Measurements from ENCODE around the gene NUDT14. TPM values are rescaled to one million over a fixed set of nuclear protein-coding genes. Genes with fewer than 3 reads are reported as not detected.

NUDT14 gene
- total RNA-seq, 2 donors from 2014 or later = 43.4 to 59.5 TPM

DNA sequence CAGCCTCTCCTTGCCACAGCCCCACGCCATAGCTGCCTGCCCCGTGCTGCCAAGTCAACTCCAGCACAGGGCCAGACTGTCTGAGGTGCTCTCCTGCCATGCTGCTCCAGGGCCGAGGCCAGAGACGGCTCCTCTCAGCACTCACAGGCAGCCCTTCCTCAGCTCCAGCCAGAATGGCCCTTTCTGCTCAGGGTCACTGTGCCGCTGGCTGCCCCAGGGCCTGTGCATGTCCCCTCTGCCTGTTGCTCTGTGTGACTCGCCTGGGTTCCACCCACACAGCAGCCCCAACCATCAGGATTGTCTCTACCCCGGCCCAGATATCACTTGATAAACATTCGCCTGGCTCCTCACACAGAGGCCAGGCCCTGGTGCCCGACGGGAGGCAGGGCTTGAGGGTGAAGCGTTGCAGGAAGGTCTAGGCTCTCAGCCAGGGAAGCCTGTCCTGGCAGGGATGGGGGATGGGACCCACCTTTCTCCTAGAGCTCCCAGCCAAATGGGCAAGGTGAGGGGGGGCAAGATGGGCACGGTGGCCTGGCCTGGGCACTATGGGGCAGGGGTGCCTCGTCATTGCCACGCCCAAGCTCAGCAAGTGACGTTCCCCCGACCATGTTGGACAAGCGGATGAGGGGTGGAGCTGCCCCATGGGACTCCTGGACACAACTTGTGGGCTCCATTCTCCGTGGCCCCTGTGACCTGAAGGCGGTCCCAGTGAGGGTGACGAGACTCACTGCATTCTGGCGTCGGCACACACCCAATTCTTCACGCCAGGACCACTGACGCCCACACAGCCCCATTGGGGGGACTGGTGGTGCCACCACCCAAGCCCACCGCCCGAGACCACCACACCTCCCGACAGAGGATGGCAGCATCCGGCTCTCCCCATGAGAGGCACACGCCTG is 39.8 kb upstream of the NUDT14 start:
- Mint-ChIP-seq H3K27me3 (ENCODE audit: insufficient read depth) (no peaks in the 10 kb centered on the region), H3K4me1 (peaks cover 2% of the 10 kb centered on the region), H3K36me3 (ENCODE audit: low read depth) (peaks cover 62% of the 10 kb centered on the region), H3K4me3 (no peak overlapping the region), H3K27ac (no peak overlapping the region), H3K9me3 (no peaks in the 10 kb centered on the region)
- H3K9ac ChIP-seq (ENCODE audit: extremely low read depth, low read length, poor library complexity, severe bottlenecking) = no peak overlapping the region
- no peak overlapping the region for H3K4me3 ChIP-seq (ENCODE audit: low read length)
- no peak for DNase-seq
- no peaks in the 10 kb centered on the region for H3K9me3 ChIP-seq (ENCODE audit: control insufficient read depth, low read length)
- no peak overlapping the region for H3K27ac ChIP-seq (ENCODE audit: low read depth, low read length)
- 92 to 99% methylated on average over 24 to 29 of the region's 29 CpGs for WGBS, 2 experiments (ENCODE audit: insufficient coverage in 1 of 2, insufficient read length in 1 of 2)
- TF ChIP-seq, protein P1, sequence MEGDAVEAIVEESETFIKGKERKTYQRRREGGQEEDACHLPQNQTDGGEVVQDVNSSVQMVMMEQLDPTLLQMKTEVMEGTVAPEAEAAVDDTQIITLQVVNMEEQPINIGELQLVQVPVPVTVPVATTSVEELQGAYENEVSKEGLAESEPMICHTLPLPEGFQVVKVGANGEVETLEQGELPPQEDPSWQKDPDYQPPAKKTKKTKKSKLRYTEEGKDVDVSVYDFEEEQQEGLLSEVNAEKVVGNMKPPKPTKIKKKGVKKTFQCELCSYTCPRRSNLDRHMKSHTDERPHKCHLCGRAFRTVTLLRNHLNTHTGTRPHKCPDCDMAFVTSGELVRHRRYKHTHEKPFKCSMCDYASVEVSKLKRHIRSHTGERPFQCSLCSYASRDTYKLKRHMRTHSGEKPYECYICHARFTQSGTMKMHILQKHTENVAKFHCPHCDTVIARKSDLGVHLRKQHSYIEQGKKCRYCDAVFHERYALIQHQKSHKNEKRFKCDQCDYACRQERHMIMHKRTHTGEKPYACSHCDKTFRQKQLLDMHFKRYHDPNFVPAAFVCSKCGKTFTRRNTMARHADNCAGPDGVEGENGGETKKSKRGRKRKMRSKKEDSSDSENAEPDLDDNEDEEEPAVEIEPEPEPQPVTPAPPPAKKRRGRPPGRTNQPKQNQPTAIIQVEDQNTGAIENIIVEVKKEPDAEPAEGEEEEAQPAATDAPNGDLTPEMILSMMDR (conservative IDR thresholded peaks at IDR 0.05) = no peak
- H3K27me3 ChIP-seq (ENCODE audit: control insufficient read depth, insufficient read depth, low read length, poor library complexity, severe bottlenecking) = no peaks in the 10 kb centered on the region
- no peaks in the 10 kb centered on the region for H3K4me1 ChIP-seq (ENCODE audit: control insufficient read depth, insufficient read depth, low read length)
- H3K36me3 ChIP-seq (ENCODE audit: control insufficient read depth, insufficient read depth, low read length) = peaks cover 45% of the 10 kb centered on the region

DNA sequence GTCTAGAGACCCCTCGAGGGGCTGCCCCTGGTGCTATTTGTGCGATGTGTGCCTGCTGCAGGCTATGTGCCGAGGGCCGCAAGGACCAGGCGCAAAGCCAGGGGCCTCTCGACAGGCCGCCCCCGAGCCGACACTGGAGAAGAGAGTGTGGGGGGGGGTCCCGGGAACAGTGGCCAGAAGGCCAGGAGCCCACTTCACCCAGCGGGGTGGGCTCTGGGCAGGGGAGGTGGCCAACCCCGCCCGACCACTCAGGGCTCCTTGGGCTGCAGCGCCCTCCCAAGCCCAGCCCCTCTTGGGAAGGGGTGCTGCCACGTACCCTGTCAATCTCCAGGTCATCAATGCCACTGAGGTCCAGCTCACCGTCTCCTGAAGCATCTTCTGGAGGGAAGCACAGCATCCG is 38.6 kb upstream of the NUDT14 start:
- no peak overlapping the region for H3K4me3 Mint-ChIP-seq
- H3K36me3 Mint-ChIP-seq (ENCODE audit: low read depth) = peaks cover 62% of the 10 kb centered on the region
- TF ChIP-seq, protein P1 (conservative IDR thresholded peaks at IDR 0.05) = no peak

DNA sequence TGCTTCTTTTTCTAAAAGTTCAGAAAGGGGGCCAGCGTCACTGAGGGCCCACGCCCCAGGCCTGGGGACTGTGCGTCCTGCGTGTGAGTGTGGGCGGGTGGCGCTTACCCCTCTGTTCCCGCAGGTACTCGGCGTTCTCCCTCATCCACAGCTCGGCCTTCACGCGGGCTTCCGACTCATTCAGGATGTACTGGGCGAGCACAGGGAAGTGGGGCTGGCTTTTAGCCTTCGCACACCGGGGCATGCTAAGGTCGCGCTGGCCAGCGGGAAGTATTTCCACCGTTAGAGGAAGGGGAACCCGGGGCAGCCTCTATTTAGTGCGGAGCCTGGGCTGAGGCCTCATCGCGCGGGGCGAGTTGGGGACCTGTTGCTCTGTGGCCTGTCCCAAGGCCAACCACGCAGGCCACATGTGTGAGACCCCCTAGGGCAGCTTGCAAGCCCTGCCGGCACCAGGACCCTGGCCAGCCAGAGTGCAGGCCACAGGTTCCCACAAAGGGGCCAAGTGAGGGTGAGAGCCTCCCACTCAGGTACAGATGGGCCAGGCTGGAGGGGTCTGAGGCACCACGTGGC is 38.0 kb upstream of the NUDT14 start:
- Mint-ChIP-seq H3K36me3 (ENCODE audit: low read depth) (peaks cover 61% of the 10 kb centered on the region), H3K4me1 (peaks cover 2% of the 10 kb centered on the region), H3K27ac (peak overlapping the region; percentile 39), H3K27me3 (ENCODE audit: insufficient read depth) (no peaks in the 10 kb centered on the region), H3K4me3 (no peak overlapping the region), H3K9me3 (no peaks in the 10 kb centered on the region)
- WGBS, 2 experiments (ENCODE audit: insufficient coverage in 1 of 2, insufficient read length in 1 of 2) = 95 to 97% methylated on average over 29 of the region's 29 CpGs
- no peak overlapping the region for H3K27ac ChIP-seq (ENCODE audit: low read depth, low read length)
- H3K4me3 ChIP-seq (ENCODE audit: low read length) = no peak overlapping the region
- TF ChIP-seq, protein P1 (conservative IDR thresholded peaks at IDR 0.05) = no peak
- H3K9ac ChIP-seq (ENCODE audit: extremely low read depth, low read length, poor library complexity, severe bottlenecking) = no peak overlapping the region
- H3K36me3 ChIP-seq (ENCODE audit: control insufficient read depth, insufficient read depth, low read length) = peaks cover 30% of the 10 kb centered on the region
- DNase-seq = no peak
- H3K27me3 ChIP-seq (ENCODE audit: control insufficient read depth, insufficient read depth, low read length, poor library complexity, severe bottlenecking) = no peaks in the 10 kb centered on the region
- H3K4me1 ChIP-seq (ENCODE audit: control insufficient read depth, insufficient read depth, low read length) = no peaks in the 10 kb centered on the region
- H3K9me3 ChIP-seq (ENCODE audit: control insufficient read depth, low read length) = no peaks in the 10 kb centered on the region

More for the DNA sequence above, 38.6 kb upstream of the NUDT14 start:
- DNase-seq = no peak
- no peak overlapping the region for H3K27ac Mint-ChIP-seq
- Histone ChIP-seq H3K9ac (ENCODE audit: extremely low read depth, low read length, poor library complexity, severe bottlenecking) (no peak overlapping the region), H3K27ac (ENCODE audit: low read depth, low read length) (no peak overlapping the region), H3K36me3 (ENCODE audit: control insufficient read depth, insufficient read depth, low read length) (peaks cover 34% of the 10 kb centered on the region), H3K4me3 (ENCODE audit: low read length) (no peak overlapping the region), H3K9me3 (ENCODE audit: control insufficient read depth, low read length) (no peaks in the 10 kb centered on the region), H3K4me1 (ENCODE audit: control insufficient read depth, insufficient read depth, low read length) (no peaks in the 10 kb centered on the region), H3K27me3 (ENCODE audit: control insufficient read depth, insufficient read depth, low read length, poor library complexity, severe bottlenecking) (no peaks in the 10 kb centered on the region)
- no peaks in the 10 kb centered on the region for H3K9me3 Mint-ChIP-seq
- WGBS, 2 experiments (ENCODE audit: insufficient coverage in 1 of 2, insufficient read length in 1 of 2) = 96 to 99% methylated on average over 8 to 17 of the region's 17 CpGs
- H3K27me3 Mint-ChIP-seq (ENCODE audit: insufficient read depth) = no peaks in the 10 kb centered on the region
- peaks cover 2% of the 10 kb centered on the region for H3K4me1 Mint-ChIP-seq
